Measurements from ENCODE around the gene TACR2.

DNA sequence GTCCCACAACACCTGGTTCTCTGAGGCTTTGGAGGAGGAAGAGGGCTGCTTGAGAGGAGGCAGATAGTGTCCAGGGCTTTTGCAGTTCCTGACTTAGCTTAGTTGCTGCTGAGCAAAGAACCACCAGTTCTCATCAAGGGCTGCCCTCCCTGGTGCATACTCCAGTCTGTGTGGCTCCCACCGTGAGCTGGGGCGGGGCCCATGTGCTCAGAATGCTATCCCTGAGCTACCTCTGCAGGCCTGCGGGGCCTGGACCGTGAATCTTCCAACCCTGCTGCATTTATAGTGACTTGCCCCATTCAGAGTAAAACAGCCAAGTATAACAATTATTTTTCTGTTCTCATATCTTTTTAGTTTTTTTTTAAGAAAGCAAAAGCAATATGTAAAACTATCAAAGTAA is 49.2 kb downstream of the TACR2 start:
- TF ChIP-seq POLR2A (IDR thresholded peaks at IDR 0.05) (no peak), CTCF (IDR thresholded peaks at IDR 0.05) (no peak)
